Sigmoid colon (tissue), 3 donors: ENCODE results near the gene TFEB.

Source experiments
- POLR2A ChIP-seq, 2 donors: fragments of 450-650 bp; IDR thresholded peaks; one replicate each; pipeline ENCODE4 v1.6.1; 2016; ENCODE audit warnings: antibody characterized with exemption in 2 of 2, mild to moderate bottlenecking in 2 of 2, moderate library complexity in 2 of 2
- TF ChIP-seq, protein P1 (sequence below), 4 experiments: fragments of 450-650 bp in 3 of 4; fragments of 200-600 bp in 1 of 4; IDR thresholded peaks; one replicate each; pipeline ENCODE4 v1.5.1; 2016 to 2019; ENCODE audit warnings: antibody characterized with exemption in 4 of 4, mild to moderate bottlenecking in 3 of 4, moderate library complexity in 2 of 4

DNA sequence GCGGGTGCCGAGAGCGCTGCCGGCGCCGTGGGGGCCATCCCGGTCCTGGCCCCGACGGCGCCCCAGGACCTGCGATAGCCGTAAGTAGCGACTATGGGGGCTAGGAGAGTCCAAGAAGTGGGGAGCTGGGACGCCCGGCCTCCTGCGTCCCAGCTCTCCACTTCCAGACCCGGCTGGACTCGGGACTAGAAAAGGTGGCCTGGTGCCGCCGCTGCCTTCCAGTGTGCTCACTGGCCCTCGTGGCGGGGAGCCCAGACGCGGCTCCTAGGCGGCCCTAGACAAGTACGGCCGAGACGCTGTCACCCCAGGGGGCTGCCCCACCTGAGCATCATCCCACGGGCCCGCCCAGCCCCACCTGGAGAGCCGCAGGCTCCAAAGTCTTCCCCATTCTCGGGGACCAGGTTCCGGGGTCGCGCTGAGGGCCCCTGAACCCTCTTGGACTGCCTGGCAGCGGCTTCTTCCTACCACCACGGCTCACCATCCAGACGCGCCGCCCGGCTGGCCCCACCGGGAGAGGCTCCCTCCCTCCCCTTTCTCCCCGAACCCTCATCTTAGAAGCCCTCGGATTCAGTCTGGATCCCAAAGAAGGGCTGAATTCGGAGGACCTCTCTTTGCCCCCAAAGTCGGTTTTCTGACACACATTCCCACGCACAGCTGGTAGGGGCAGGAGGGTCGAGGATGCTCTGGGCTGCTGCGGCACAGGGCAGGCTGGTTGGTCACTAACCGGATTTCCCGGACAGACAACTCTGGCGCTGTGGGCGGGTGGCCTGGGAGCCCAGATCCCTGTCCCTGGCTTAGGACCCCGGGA lies 98.0 kb downstream of the TFEB start:
- no peak for TF ChIP-seq POLR2A (IDR thresholded peaks at IDR 0.05)
- TF ChIP-seq, protein P1, sequence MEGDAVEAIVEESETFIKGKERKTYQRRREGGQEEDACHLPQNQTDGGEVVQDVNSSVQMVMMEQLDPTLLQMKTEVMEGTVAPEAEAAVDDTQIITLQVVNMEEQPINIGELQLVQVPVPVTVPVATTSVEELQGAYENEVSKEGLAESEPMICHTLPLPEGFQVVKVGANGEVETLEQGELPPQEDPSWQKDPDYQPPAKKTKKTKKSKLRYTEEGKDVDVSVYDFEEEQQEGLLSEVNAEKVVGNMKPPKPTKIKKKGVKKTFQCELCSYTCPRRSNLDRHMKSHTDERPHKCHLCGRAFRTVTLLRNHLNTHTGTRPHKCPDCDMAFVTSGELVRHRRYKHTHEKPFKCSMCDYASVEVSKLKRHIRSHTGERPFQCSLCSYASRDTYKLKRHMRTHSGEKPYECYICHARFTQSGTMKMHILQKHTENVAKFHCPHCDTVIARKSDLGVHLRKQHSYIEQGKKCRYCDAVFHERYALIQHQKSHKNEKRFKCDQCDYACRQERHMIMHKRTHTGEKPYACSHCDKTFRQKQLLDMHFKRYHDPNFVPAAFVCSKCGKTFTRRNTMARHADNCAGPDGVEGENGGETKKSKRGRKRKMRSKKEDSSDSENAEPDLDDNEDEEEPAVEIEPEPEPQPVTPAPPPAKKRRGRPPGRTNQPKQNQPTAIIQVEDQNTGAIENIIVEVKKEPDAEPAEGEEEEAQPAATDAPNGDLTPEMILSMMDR (IDR thresholded peaks at IDR 0.05): no peak
